HEK293T (cell line): Measurements from ENCODE around the gene REC8.

Source experiments
- CTCF ChIA-PET: fragments of 350-600 bp; formaldehyde crosslinking; extraction: SDS; loops from one replicate; lab custom pipeline; 2021; ENCODE audit warnings: antibody characterized with exemption, inconsistent platforms; lab: Yijun Ruan, JAX
- POLR2A ChIA-PET: fragments of 350-600 bp; formaldehyde crosslinking; extraction: SDS; loops from one replicate; lab custom pipeline; 2020; ENCODE audit warnings: antibody characterized with exemption, inconsistent platforms; lab: Yijun Ruan, JAX
- DNase-seq: peaks from one replicate; pipeline ENCODE4 v3.0.0; 2012; ENCODE audit warnings: mixed read lengths; ENCODE audit errors: extremely low spot score
- ARNT ChIP-seq: fragments of 450-650 bp; IDR thresholded peaks from 2 replicates; pipeline ENCODE4 v1.6.1; 2017; ENCODE audit warnings: mild to moderate bottlenecking
- BHLHE40 ChIP-seq: fragments of 450-650 bp; IDR thresholded peaks from 2 replicates; pipeline ENCODE4 v1.6.1; 2016; ENCODE audit warnings: mild to moderate bottlenecking, moderate library complexity, borderline replicate concordance
- CTBP1 ChIP-seq: fragments of 450-650 bp; IDR thresholded peaks from 2 replicates; pipeline ENCODE4 v1.6.1; 2016; ENCODE audit warnings: borderline replicate concordance
- ELF4 ChIP-seq: fragments of 450-650 bp; IDR thresholded peaks from 2 replicates; pipeline ENCODE4 v1.6.1; 2017; ENCODE audit warnings: antibody characterized with exemption
- FOXA1 ChIP-seq: fragments of 450-650 bp; IDR thresholded peaks from 2 replicates; pipeline ENCODE4 v1.6.1; 2016; ENCODE audit warnings: mild to moderate bottlenecking
- FOXK2 ChIP-seq: fragments of 450-650 bp; IDR thresholded peaks from 2 replicates; pipeline ENCODE4 v1.6.1; 2016; ENCODE audit warnings: mild to moderate bottlenecking
- FOXM1 ChIP-seq: fragments of 450-650 bp; IDR thresholded peaks from 2 replicates; pipeline ENCODE4 v1.6.1; 2017; ENCODE audit warnings: mild to moderate bottlenecking, borderline replicate concordance
- HDGF ChIP-seq: fragments of 450-650 bp; IDR thresholded peaks from 2 replicates; pipeline ENCODE4 v1.6.1; 2017; ENCODE audit warnings: antibody characterized with exemption, borderline replicate concordance
- L3MBTL2 ChIP-seq: fragments of 450-650 bp; conservative IDR thresholded peaks from 2 replicates; pipeline ENCODE4 v1.6.1; 2016; ENCODE audit warnings: mild to moderate bottlenecking
- LEF1 ChIP-seq: fragments of 450-650 bp; IDR thresholded peaks from 2 replicates; pipeline ENCODE4 v1.6.1; 2017; ENCODE audit warnings: mild to moderate bottlenecking, borderline replicate concordance
- NFRKB ChIP-seq: fragments of 450-650 bp; IDR thresholded peaks from 2 replicates; pipeline ENCODE4 v1.6.1; 2016; ENCODE audit warnings: mild to moderate bottlenecking, moderate library complexity
- PKNOX1 ChIP-seq: fragments of 450-650 bp; IDR thresholded peaks from 2 replicates; pipeline ENCODE4 v1.6.1; 2016
- SUZ12 ChIP-seq: fragments of 450-650 bp; IDR thresholded peaks from 2 replicates; pipeline ENCODE4 v1.6.1; 2016; ENCODE audit warnings: mild to moderate bottlenecking
- TARDBP ChIP-seq: fragments of 450-650 bp; IDR thresholded peaks from 2 replicates; pipeline ENCODE4 v1.6.1; 2016

The REC8 gene

GRCh38 chr14:24143511-24143910 is 28.4 kb upstream of the REC8 start:
- DNase-seq = no peak
- TF ChIP-seq PKNOX1 (no peak), NFRKB (no peak), BHLHE40 (no peak), ELF4 (no peak)
- POLR2A ChIA-PET = interaction anchor here (1.1 to 1.4 kb wide), 3 partner anchors 8 to 29 kb away, joined by 3 to 4 read pairs (median 4); partner anchors contain the start of genes DCAF11, NRL and PSME1
- CTCF ChIA-PET = interaction anchor here (0.6 kb wide), 1 partner anchor 17 kb away, joined by 3 read pairs; no protein-coding TSS in a partner anchor

- ChIA-PET POLR2A (interaction anchor here (1.1 to 3.4 kb wide), 3 partner anchors 9 to 29 kb away, joined by 4 to 56 read pairs (median 4); partner anchors contain the start of genes DCAF11, NRL and PSME1), CTCF (interaction anchor here (0.5 to 0.6 kb wide), 2 partner anchors 16 to 28 kb away, joined by 3 read pairs; no protein-coding TSS in a partner anchor)
- TF ChIP-seq HDGF = no peak
- no peak for DNase-seq
These were observed 27.4 kb upstream of the REC8 start for GRCh38 chr14:24144451-24144850.

DNA sequence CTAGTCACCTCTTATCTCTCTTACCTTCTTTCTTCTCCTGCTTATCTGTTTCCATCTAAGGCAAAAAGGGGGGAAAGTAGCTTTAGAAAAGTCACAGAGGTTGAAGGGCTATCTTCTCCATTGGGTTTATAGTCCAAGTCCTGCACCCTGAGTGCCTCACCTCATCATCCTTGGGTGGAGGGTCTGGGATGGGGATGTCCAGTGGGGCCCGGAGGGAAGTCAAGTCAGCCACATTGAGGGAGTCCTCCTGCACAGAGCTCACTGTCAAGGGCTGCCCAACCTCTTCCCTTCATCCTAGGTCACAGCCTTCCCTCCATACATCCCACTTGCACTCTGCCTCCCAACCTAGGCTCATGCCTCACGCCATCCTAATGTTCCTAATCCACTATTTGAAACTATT is 26.7 kb upstream of the REC8 start:
- no peak for DNase-seq
- CTCF ChIA-PET = interaction anchor here (2.8 kb wide), 1 partner anchor 16 kb away, joined by 19 read pairs; the partner anchor contains the start of gene IRF9
- no peak for TF ChIP-seq ARNT
- no peak for TF ChIP-seq NFRKB
- TF ChIP-seq LEF1 = no peak
- no peak for TF ChIP-seq L3MBTL2
- no peak for TF ChIP-seq FOXK2
- TF ChIP-seq PKNOX1 = no peak
- TF ChIP-seq CTBP1 = no peak
- TF ChIP-seq FOXA1 = no peak
- TF ChIP-seq TARDBP = no peak
- TF ChIP-seq FOXM1 = no peak
- TF ChIP-seq ELF4 = no peak
- TF ChIP-seq SUZ12 = no peak
- no peak for TF ChIP-seq BHLHE40
- POLR2A ChIA-PET = interaction anchor here (1.5 to 4.2 kb wide), 5 partner anchors 7 to 253 kb away, joined by 3 to 56 read pairs (median 26); partner anchors contain the start of genes DCAF11, IRF9, NRL and NYNRIN

DNA sequence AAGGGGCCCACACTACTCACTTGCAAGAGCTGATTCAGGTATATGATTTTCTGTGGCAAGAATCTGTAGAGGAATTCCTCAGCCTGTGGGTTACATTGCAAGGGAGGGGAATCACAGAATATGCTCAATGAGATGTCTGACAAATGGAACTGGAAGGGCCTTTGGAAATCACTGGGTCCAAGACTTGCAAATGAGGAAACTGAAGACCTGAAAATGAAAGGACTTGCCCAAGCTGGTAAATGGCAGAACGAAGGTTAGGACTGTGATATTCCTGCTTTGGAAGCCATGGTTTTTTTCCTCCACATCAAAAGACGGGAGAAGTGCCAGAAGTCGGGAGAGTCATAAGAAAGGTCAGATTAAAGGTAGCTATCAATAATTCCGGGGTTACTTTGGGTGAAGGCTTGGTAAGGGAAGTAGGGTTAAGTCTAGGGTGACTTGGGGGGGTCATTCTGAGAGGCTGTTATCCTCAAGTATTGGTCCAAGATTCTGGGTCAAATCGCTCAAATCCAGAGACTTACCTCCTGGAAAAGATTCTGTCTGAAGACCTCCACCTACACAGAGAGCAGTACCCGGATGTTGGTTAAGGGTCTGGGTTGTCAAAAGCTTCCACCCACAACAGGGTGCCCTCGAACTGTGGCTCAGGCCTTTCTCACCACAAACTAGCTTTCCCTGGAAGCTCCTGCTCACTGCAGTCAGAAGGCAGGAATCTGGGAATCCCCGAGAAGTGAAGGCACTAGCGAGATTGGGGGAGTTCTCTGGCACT is 26.0 kb upstream of the REC8 start:
- POLR2A ChIA-PET = interaction anchor here (0.7 to 4.2 kb wide), 18 partner anchors 8 to 253 kb away, joined by 3 to 56 read pairs (median 7); partner anchors contain the start of genes CHMP4A, DCAF11, IPO4 and IRF9

GRCh38 chr14:24146453-24146977 is 25.4 kb upstream of the REC8 start, which contains the start of gene PSME2:
Gene PSME2 (minus strand): TSS chr14:24146610. CDS start chr14:24146581, 29 bp downstream.
- CTCF ChIA-PET = interaction anchor here (0.6 to 3.6 kb wide), 5 partner anchors 14 to 219 kb away, joined by 5 to 19 read pairs (median 12); partner anchors contain the start of genes DCAF11, IRF9 and NRL

More for the DNA sequence above, 26.0 kb upstream of the REC8 start:
- CTCF ChIA-PET = interaction anchor here (0.6 to 3.6 kb wide), 4 partner anchors 15 to 220 kb away, joined by 6 to 19 read pairs (median 12); partner anchors contain the start of gene IRF9
- TF ChIP-seq FOXA1 (no peak), NFRKB (no peak)
- no peak for DNase-seq

More at GRCh38 chr14:24146453-24146977, 25.4 kb upstream of the REC8 start, which contains the start of gene PSME2:
- POLR2A ChIA-PET = interaction anchor here (0.6 to 4.2 kb wide), 24 partner anchors 9 to 252 kb away, joined by 3 to 56 read pairs (median 5); partner anchors contain the start of genes CARMIL3, CHMP4A, DCAF11 and GMPR2
- TF ChIP-seq ELF4 (no peak), PKNOX1 (0 out of 2 replicates have a peak, but pooled peaks have one; percentile 40)
- peak; percentile 93 for DNase-seq
